SKM-1 (cell line): ENCODE data around the gene KCNK1.

Source experiments
- DNase-seq: peaks from one replicate; lab custom pipeline; 2025; ENCODE audit not compliant: unreplicated experiment; lab: John Stamatoyannopoulos, UW

The KCNK1 gene

GRCh38 chr1:233635765-233636502 is 22.0 kb downstream of the KCNK1 start:
- DNase-seq: no peak

- no peak for DNase-seq
Measured at GRCh38 chr1:233636503-233636877, 22.6 kb downstream of the KCNK1 start.

- DNase-seq: no peak
Measured at GRCh38 chr1:233638513-233638912, 24.6 kb downstream of the KCNK1 start.

GRCh38 chr1:233639611-233640010 is 25.7 kb downstream of the KCNK1 start:
- DNase-seq: no peak

GRCh38 chr1:233640179-233640578 is 26.3 kb downstream of the KCNK1 start:
- no peak for DNase-seq

GRCh38 chr1:233641029-233641428 is 27.1 kb downstream of the KCNK1 start:
- no peak for DNase-seq

GRCh38 chr1:233647073-233647472 is 33.2 kb downstream of the KCNK1 start:
- no peak for DNase-seq

- no peak for DNase-seq
Measured at GRCh38 chr1:233647636-233648035, 33.7 kb downstream of the KCNK1 start.

GRCh38 chr1:233651061-233651460 is 37.2 kb downstream of the KCNK1 start:
- DNase-seq: no peak

- DNase-seq: no peak
Measured at GRCh38 chr1:233651563-233652233, 37.8 kb downstream of the KCNK1 start.

GRCh38 chr1:233652526-233652925 is 38.6 kb downstream of the KCNK1 start:
- DNase-seq: no peak

- DNase-seq: no peak
Measured at GRCh38 chr1:233654658-233655280, 40.9 kb downstream of the KCNK1 start.

- DNase-seq: no peak
Measured at GRCh38 chr1:233655301-233655740, 41.4 kb downstream of the KCNK1 start.

GRCh38 chr1:233656032-233656635 is 42.2 kb downstream of the KCNK1 start:
- DNase-seq: no peak

- no peak for DNase-seq
Measured at GRCh38 chr1:233656687-233657086, 42.8 kb downstream of the KCNK1 start.

GRCh38 chr1:233657466-233657865 is 43.6 kb downstream of the KCNK1 start:
- DNase-seq: no peak

GRCh38 chr1:233659495-233659894 is 45.6 kb downstream of the KCNK1 start:
- no peak for DNase-seq

- no peak for DNase-seq
Measured at GRCh38 chr1:233661376-233662159, 47.7 kb downstream of the KCNK1 start.

- DNase-seq: no peak
Measured at GRCh38 chr1:233662575-233663304, 48.8 kb downstream of the KCNK1 start.

- DNase-seq: no peak
Measured at GRCh38 chr1:233664253-233664652, 50.3 kb downstream of the KCNK1 start.
